Non-pigmented ciliary epithelial cell (primary cell): ENCODE results near the gene KCNG2.
"Not testable (repeated sequence)": the region's sequence is repeated elsewhere in the genome, so short reads cannot be mapped to it uniquely, and the experiment has no call there.

Experiments used
- DNase-seq: peaks from one replicate; pipeline ENCODE4 v3.0.0-alpha.2; 2010; ENCODE audit warnings: low read depth

The KCNG2 gene

GRCh38 chr18:79797518-79798345 lies at the start of gene KCNG2:
TSS of gene KCNG2 (plus strand) at chr18:79797938. CDS start at chr18:79863668, 65,730 bp downstream.
- no peak for DNase-seq

- DNase-seq: no peak
These were observed 49.2 kb upstream of the KCNG2 start for GRCh38 chr18:79748321-79749180.

- DNase-seq: no peak
These were observed 48.2 kb upstream of the KCNG2 start for GRCh38 chr18:79749251-79750191.

- DNase-seq: no peak
These were observed 46.7 kb upstream of the KCNG2 start for GRCh38 chr18:79750980-79751571.

- not testable (repeated sequence) for DNase-seq
These were observed 45.7 kb upstream of the KCNG2 start for GRCh38 chr18:79751918-79752578.

GRCh38 chr18:79752946-79753345 lies 44.8 kb upstream of the KCNG2 start:
- DNase-seq: not testable (repeated sequence)

- DNase-seq: no peak
These were observed 44.3 kb upstream of the KCNG2 start for GRCh38 chr18:79753391-79753851.

- no peak for DNase-seq
These were observed 43.5 kb upstream of the KCNG2 start for GRCh38 chr18:79754022-79754761.

GRCh38 chr18:79754831-79755351 lies 42.8 kb upstream of the KCNG2 start:
- DNase-seq: no peak

GRCh38 chr18:79755496-79756142 lies 42.1 kb upstream of the KCNG2 start:
- DNase-seq: no peak

GRCh38 chr18:79756143-79756500 lies 41.6 kb upstream of the KCNG2 start:
- no peak for DNase-seq

GRCh38 chr18:79756826-79757225 lies 40.9 kb upstream of the KCNG2 start:
- DNase-seq: no peak

- no peak for DNase-seq
These were observed 37.4 kb upstream of the KCNG2 start for GRCh38 chr18:79760348-79760747.

- DNase-seq: no peak
These were observed 36.9 kb upstream of the KCNG2 start for GRCh38 chr18:79760881-79761280.

GRCh38 chr18:79763407-79763806 lies 34.3 kb upstream of the KCNG2 start:
- no peak for DNase-seq

GRCh38 chr18:79764131-79764530 lies 33.6 kb upstream of the KCNG2 start:
- DNase-seq: no peak

- no peak for DNase-seq
These were observed 32.1 kb upstream of the KCNG2 start for GRCh38 chr18:79765491-79766245.

- DNase-seq: no peak
These were observed 31.4 kb upstream of the KCNG2 start for GRCh38 chr18:79766308-79766707.

GRCh38 chr18:79768745-79769144 lies 29.0 kb upstream of the KCNG2 start:
- no peak for DNase-seq
